Vagina (tissue), 2 donors: ENCODE results near the gene RASL11B. TPM values are rescaled to one million over a fixed set of nuclear protein-coding genes. Genes with fewer than 3 reads are reported as not detected.

Source experiments
- DNase-seq, 2 donors: peaks; one replicate each; pipeline ENCODE4 v3.0.0-alpha.2; 2017; ENCODE audit errors: extremely low spot score in 2 of 2
- H3K27ac ChIP-seq: fragments of 200-600 bp; sonication (generic); one replicate; pipeline ENCODE4 v1.5.1; 2019
- H3K27me3 ChIP-seq: fragments of 200-600 bp; sonication (generic); one replicate; pipeline ENCODE4 v1.5.1; 2019
- H3K36me3 ChIP-seq, 2 donors: fragments of 200-600 bp; sonication (generic); one replicate each; pipeline ENCODE4 v1.5.1; 2017 to 2019
- H3K4me1 ChIP-seq: fragments of 200-600 bp; sonication (generic); one replicate; pipeline ENCODE4 v1.5.1; 2019
- H3K4me3 ChIP-seq, 2 donors: fragments of 200-600 bp; sonication (generic); 1 replicate in 1 of 2; 2 replicates in 1 of 2; pipeline ENCODE4 v1.5.1; 2016 to 2019
- H3K9me3 ChIP-seq: fragments of 200-600 bp; sonication (generic); one replicate; pipeline ENCODE4 v1.5.1; 2019
- POLR2A ChIP-seq, 2 donors: fragments of 450-650 bp; IDR thresholded peaks; one replicate each; pipeline ENCODE4 v1.6.1; 2017; ENCODE audit warnings: antibody characterized with exemption in 2 of 2, mild to moderate bottlenecking in 2 of 2, moderate library complexity in 2 of 2
- POLR2AphosphoS5 ChIP-seq, 2 donors: sonication (generic); formaldehyde crosslinking; IDR thresholded peaks; one replicate each; pipeline ENCODE4 v1.9.0; 2017; ENCODE audit warnings: antibody characterized with exemption in 2 of 2, mild to moderate bottlenecking in 2 of 2, low read depth in 1 of 2; ENCODE audit not compliant: insufficient read depth in 1 of 2
- intact Hi-C: fragments of 100-400 bp; cut with DNase I; formaldehyde crosslinking; loops from one replicate; pipeline ENCODE4 v1.15.1; 2023
- total RNA-seq: library from RNA; depleted of rRNA; stranded (reverse); fragments of >200 nt; gene quantifications from one replicate; pipeline ENCODE4 v1.2.3, GENCODE V29; 2016
- TF ChIP-seq, protein P1 (sequence below), 3 experiments: fragments of 450-650 bp in 2 of 3; fragments of 200-600 bp in 1 of 3; sonication (generic) in 1 of 3; IDR thresholded peaks; one replicate each; pipeline ENCODE4 v1.5.1; 2017 to 2019; ENCODE audit warnings: antibody characterized with exemption in 3 of 3, mild to moderate bottlenecking in 2 of 3, moderate library complexity in 2 of 3

Gene RASL11B
- total RNA-seq, 1 donor from 2014 or later, result 9.3 TPM

DNA sequence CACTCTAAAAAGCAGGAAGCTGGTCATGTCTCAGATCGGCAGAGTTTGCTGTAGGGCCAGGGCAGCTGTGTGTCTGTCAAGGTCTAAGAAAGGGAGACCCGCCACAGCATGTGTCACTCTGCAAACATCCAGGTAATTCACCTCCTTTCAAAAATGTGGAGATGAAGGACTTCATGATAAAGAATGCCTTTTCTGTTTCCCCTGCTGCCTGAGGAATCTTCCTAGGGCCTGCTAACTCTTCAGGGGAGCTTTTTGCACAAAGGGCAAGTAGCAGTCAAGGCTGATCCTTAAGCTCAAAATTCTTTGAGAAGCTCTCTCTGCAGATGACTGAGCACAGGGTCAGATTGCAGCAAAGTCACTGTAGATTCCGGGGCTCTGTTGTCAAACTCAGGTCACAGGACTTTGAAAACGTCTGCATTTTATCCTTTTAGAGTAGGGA, 21.1 kb downstream of the RASL11B start:
- Histone ChIP-seq H3K4me3 (no peak overlapping the region), H3K27ac (no peak overlapping the region), H3K27me3 (no peaks in the 10 kb centered on the region), H3K36me3 (no peaks in the 10 kb centered on the region), H3K9me3 (no peaks in the 10 kb centered on the region), H3K4me1 (no peaks in the 10 kb centered on the region)
- TF ChIP-seq, protein P1, sequence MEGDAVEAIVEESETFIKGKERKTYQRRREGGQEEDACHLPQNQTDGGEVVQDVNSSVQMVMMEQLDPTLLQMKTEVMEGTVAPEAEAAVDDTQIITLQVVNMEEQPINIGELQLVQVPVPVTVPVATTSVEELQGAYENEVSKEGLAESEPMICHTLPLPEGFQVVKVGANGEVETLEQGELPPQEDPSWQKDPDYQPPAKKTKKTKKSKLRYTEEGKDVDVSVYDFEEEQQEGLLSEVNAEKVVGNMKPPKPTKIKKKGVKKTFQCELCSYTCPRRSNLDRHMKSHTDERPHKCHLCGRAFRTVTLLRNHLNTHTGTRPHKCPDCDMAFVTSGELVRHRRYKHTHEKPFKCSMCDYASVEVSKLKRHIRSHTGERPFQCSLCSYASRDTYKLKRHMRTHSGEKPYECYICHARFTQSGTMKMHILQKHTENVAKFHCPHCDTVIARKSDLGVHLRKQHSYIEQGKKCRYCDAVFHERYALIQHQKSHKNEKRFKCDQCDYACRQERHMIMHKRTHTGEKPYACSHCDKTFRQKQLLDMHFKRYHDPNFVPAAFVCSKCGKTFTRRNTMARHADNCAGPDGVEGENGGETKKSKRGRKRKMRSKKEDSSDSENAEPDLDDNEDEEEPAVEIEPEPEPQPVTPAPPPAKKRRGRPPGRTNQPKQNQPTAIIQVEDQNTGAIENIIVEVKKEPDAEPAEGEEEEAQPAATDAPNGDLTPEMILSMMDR (IDR thresholded peaks at IDR 0.05), result no peak
- no peak for TF ChIP-seq POLR2AphosphoS5 (IDR thresholded peaks at IDR 0.05; ENCODE audit: insufficient read depth in 1 of 2, low read depth in 1 of 2)
- no peak for TF ChIP-seq POLR2A (IDR thresholded peaks at IDR 0.05)
- no peak for DNase-seq
- intact Hi-C loops, result no loop called here

- H3K4me1 ChIP-seq, result no peaks in the 10 kb centered on the region
- intact Hi-C loops, result no loop called here
- no peak overlapping the region for H3K27ac ChIP-seq
- no peak for DNase-seq
- TF ChIP-seq, protein P1 (IDR thresholded peaks at IDR 0.05), result no peak
- no peak for TF ChIP-seq POLR2A (IDR thresholded peaks at IDR 0.05)
- TF ChIP-seq POLR2AphosphoS5 (IDR thresholded peaks at IDR 0.05; ENCODE audit: insufficient read depth in 1 of 2, low read depth in 1 of 2), result no peak
- no peak overlapping the region for H3K4me3 ChIP-seq
- no peaks in the 10 kb centered on the region for H3K9me3 ChIP-seq
- H3K36me3 ChIP-seq, result no peaks in the 10 kb centered on the region
- no peaks in the 10 kb centered on the region for H3K27me3 ChIP-seq
Measured at GRCh38 chr4:52883707-52884669, 21.9 kb downstream of the RASL11B start.

DNA sequence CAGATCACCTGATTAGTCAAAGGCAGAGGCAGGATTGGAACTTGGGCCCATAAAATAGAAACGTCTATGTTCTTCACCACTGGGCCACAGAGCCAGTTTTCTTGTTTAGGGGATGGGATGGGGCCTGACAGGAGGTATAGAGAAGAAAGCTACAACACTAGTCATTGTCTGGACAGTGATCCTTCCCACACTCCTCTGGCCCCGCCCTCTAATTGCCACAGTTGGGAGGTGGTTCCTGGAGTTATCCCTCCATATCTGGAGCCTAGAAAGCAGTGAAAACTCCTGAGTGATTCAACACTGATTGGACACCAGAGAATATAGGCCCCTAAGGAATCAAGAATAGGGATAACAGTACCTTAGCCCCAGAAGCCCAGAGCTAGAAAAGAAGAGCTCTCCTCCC, 22.9 kb downstream of the RASL11B start:
- Histone ChIP-seq H3K4me3 (no peak overlapping the region), H3K27ac (no peak overlapping the region), H3K27me3 (no peaks in the 10 kb centered on the region), H3K9me3 (no peaks in the 10 kb centered on the region), H3K36me3 (no peaks in the 10 kb centered on the region), H3K4me1 (no peaks in the 10 kb centered on the region)
- TF ChIP-seq POLR2AphosphoS5 (IDR thresholded peaks at IDR 0.05; ENCODE audit: insufficient read depth in 1 of 2, low read depth in 1 of 2), result no peak
- TF ChIP-seq POLR2A (IDR thresholded peaks at IDR 0.05), result no peak
- TF ChIP-seq, protein P1 (IDR thresholded peaks at IDR 0.05), result no peak
- intact Hi-C loops, result no loop called here
- no peak for DNase-seq

- Histone ChIP-seq H3K27ac (no peak overlapping the region), H3K9me3 (no peaks in the 10 kb centered on the region), H3K4me3 (no peak overlapping the region), H3K27me3 (no peaks in the 10 kb centered on the region), H3K36me3 (no peaks in the 10 kb centered on the region), H3K4me1 (no peaks in the 10 kb centered on the region)
- TF ChIP-seq POLR2A (IDR thresholded peaks at IDR 0.05), result no peak
- TF ChIP-seq, protein P1 (IDR thresholded peaks at IDR 0.05), result no peak
- no peak for TF ChIP-seq POLR2AphosphoS5 (IDR thresholded peaks at IDR 0.05; ENCODE audit: insufficient read depth in 1 of 2, low read depth in 1 of 2)
- intact Hi-C loops, result no loop called here
- DNase-seq, result no peak
Measured at GRCh38 chr4:52889354-52889753, 27.2 kb downstream of the RASL11B start.
